ENCODE measurements around the gene MAST2. TPM values are rescaled to one million over a fixed set of nuclear protein-coding genes. Genes with fewer than 3 reads are reported as not detected.

Gene MAST2
- total RNA-seq, 1 experiment from 2014 or later = 41.9 TPM

DNA sequence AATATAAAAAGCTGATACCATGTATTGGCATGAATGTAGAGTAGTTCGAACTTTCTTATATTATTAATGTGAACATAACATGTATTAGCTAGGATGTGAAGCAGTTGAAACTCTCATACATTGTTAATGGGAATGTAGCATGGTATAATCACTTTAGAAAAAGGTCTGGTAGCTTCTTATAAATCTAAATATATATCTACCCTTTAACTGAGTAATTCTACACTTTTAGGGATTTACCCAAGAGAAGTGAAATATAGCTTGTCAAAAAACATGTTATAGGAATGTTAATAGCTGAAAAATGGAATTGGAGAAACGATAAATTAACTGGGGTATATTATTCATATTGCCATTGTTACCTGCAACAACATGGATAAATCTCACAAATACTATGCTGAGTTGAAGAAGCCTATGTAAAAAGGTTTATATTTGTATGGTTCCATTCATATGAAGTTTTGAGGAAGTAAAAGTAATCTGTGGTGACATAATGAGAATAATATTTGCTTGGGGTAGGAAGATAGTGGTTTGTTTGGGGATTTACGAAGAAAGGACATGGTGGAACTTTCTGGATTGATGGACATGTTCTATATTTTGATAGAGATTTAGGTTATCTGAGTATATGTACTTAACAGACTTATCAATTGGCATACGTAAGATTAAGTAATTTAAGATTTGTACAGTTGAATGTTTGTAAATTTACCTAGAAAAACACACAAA, 76.6 kb downstream of the MAST2 start:
- BruUV-seq (replicated peaks) = no TSS peak
- ATAC-seq = no peak
- Histone ChIP-seq H3K9me2 (ENCODE audit: insufficient read depth) (no peaks in the 10 kb centered on the region), H2AFZ (ENCODE audit: low read depth, low read length, poor library complexity, severe bottlenecking) (no peak overlapping the region), H3K79me2 (ENCODE audit: insufficient read depth, low read length) (peaks cover 10% of the 10 kb centered on the region), H3K4me2 (ENCODE audit: low read length) (no peak overlapping the region), H3K27ac (ENCODE audit: low read depth, low read length) (no peak overlapping the region), H3K27me3 (ENCODE audit: insufficient read depth, low read length) (no peaks in the 10 kb centered on the region), H3K4me1 (ENCODE audit: control insufficient read depth in 1 of 2, insufficient read depth in 2 of 2, low read length in 2 of 2) (peaks cover 3 to 10% of the 10 kb centered on the region in 2 experiments; a peak in 3 of 4 replicates), H3K36me3 (ENCODE audit: control insufficient read depth in 1 of 2, insufficient read depth in 2 of 2, low read length in 2 of 2) (no peaks in the 10 kb centered on the region), H3K9me3 (ENCODE audit: control insufficient read depth in 1 of 2, insufficient read depth in 1 of 2, low read depth in 1 of 2, low read length in 2 of 2) (no peaks in the 10 kb centered on the region), H3K4me3 (replicated peaks in 1 of 2; ENCODE audit: low read depth in 1 of 2, low read length in 2 of 2) (no peak overlapping the region), H3K9ac (ENCODE audit: low read length) (no peak overlapping the region), H4K20me1 (ENCODE audit: insufficient read depth) (no peaks in the 10 kb centered on the region)
- no peak for DNase-seq (ENCODE audit: low read depth, low spot score)
- ChIA-PET CTCF (interaction anchor here (0.7 kb wide), 1 partner anchor 367 kb away, joined by 3 read pairs; no protein-coding TSS in a partner anchor), RAD21 (ENCODE audit: low non-redundant PET in 1 of 2, low total read pairs in 2 of 2, uncharacterized antibody in 2 of 2, unreplicated experiment in 2 of 2) (no interaction called here), POLR2A (no interaction called here)
- TF ChIP-seq FOSL1 (IDR thresholded peaks at IDR 0.05; ENCODE audit: low read depth) = no peak
- TF ChIP-seq, protein P1, sequence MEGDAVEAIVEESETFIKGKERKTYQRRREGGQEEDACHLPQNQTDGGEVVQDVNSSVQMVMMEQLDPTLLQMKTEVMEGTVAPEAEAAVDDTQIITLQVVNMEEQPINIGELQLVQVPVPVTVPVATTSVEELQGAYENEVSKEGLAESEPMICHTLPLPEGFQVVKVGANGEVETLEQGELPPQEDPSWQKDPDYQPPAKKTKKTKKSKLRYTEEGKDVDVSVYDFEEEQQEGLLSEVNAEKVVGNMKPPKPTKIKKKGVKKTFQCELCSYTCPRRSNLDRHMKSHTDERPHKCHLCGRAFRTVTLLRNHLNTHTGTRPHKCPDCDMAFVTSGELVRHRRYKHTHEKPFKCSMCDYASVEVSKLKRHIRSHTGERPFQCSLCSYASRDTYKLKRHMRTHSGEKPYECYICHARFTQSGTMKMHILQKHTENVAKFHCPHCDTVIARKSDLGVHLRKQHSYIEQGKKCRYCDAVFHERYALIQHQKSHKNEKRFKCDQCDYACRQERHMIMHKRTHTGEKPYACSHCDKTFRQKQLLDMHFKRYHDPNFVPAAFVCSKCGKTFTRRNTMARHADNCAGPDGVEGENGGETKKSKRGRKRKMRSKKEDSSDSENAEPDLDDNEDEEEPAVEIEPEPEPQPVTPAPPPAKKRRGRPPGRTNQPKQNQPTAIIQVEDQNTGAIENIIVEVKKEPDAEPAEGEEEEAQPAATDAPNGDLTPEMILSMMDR (IDR thresholded peaks at IDR 0.05 in 2 of 3, conservative IDR thresholded peaks at IDR 0.05 in 1 of 3; ENCODE audit: borderline replicate concordance in 1 of 3, insufficient read depth in 1 of 3, low read depth in 2 of 3, low read length in 2 of 3) = no peak
- TF ChIP-seq EZH2phosphoT487 (IDR thresholded peaks at IDR 0.05; ENCODE audit: borderline replicate concordance) = no peak
- TF ChIP-seq POLR2AphosphoS5 (IDR thresholded peaks at IDR 0.05; ENCODE audit: low read depth, low read length) = no peak
- intact Hi-C loops (cut with micrococcal nuclease) = loop anchor here (2.0 to 10.0 kb wide), 2 partner anchors 235 to 295 kb away; partner anchors contain the start of gene NASP

DNA sequence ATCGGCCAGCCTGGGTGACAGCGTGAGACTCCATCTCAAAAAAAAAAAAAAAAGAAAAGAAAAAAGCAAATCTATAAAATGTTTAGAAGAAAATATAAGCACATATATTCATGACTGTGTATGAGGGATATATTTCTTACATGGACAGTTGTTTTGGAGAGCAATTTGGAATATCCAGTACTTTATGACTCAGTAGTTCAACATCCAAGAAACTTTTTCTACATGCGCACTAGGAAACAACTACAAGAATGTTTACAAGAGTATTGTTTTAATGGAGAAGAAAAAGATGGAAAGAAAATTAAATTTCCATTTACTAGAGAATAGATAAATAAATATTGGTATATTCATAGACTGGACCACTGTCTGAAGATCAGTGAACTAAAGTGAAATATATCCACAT, 77.5 kb downstream of the MAST2 start:
- Histone ChIP-seq H3K79me2 (ENCODE audit: insufficient read depth, low read length) (peaks cover 13% of the 10 kb centered on the region), H3K9me3 (ENCODE audit: control insufficient read depth in 1 of 2, insufficient read depth in 1 of 2, low read depth in 1 of 2, low read length in 2 of 2) (no peaks in the 10 kb centered on the region), H3K4me1 (ENCODE audit: control insufficient read depth in 1 of 2, insufficient read depth in 2 of 2, low read length in 2 of 2) (peaks cover 3 to 10% of the 10 kb centered on the region in 2 experiments; a peak in 3 of 4 replicates), H3K9ac (ENCODE audit: low read length) (no peak overlapping the region), H2AFZ (ENCODE audit: low read depth, low read length, poor library complexity, severe bottlenecking) (no peak overlapping the region), H3K36me3 (ENCODE audit: control insufficient read depth in 1 of 2, insufficient read depth in 2 of 2, low read length in 2 of 2) (no peaks in the 10 kb centered on the region), H4K20me1 (ENCODE audit: insufficient read depth) (no peaks in the 10 kb centered on the region), H3K27ac (ENCODE audit: low read depth, low read length) (no peak overlapping the region), H3K9me2 (ENCODE audit: insufficient read depth) (no peaks in the 10 kb centered on the region), H3K27me3 (ENCODE audit: insufficient read depth, low read length) (no peaks in the 10 kb centered on the region), H3K4me2 (ENCODE audit: low read length) (no peak overlapping the region), H3K4me3 (replicated peaks in 1 of 2; ENCODE audit: low read depth in 1 of 2, low read length in 2 of 2) (no peak overlapping the region)
- ChIA-PET CTCF (no interaction called here), POLR2A (no interaction called here), RAD21 (ENCODE audit: low non-redundant PET in 1 of 2, low total read pairs in 2 of 2, uncharacterized antibody in 2 of 2, unreplicated experiment in 2 of 2) (interaction anchor here in 1 of 2 experiments (0.7 kb wide), 1 partner anchor 192 kb away, joined by 3 read pairs; no protein-coding TSS in a partner anchor)
- no TSS peak for BruUV-seq (replicated peaks)
- ATAC-seq (no peak), DNase-seq (ENCODE audit: low read depth, low spot score) (no peak)
- intact Hi-C loops (cut with micrococcal nuclease) = loop anchor here (1.0 to 10.0 kb wide), 3 partner anchors 236 to 369 kb away; partner anchors contain the start of gene NASP
- TF ChIP-seq FOSL1 (IDR thresholded peaks at IDR 0.05; ENCODE audit: low read depth) (no peak), SIN3A (IDR thresholded peaks at IDR 0.05; ENCODE audit: low read depth) (no peak), JUND (IDR thresholded peaks at IDR 0.05) (no peak), YY1 (IDR thresholded peaks at IDR 0.05; ENCODE audit: extremely low read depth, insufficient replicate concordance, low read depth, low read length) (no peak)
